ENCODE results near the gene AK8.
A peak's percentile ranks its signal among the peaks of the same experiment; 100 is the strongest.

The AK8 gene

GRCh38 chr9:132800038-132800648 is 77.9 kb downstream of the AK8 start:
- DNase-seq (ENCODE audit: insufficient read length, low spot score) = peak; percentile 61
- FAIRE-seq = no peak

GRCh38 chr9:132798817-132799790 is 79.0 kb downstream of the AK8 start:
- DNase-seq (ENCODE audit: insufficient read length, low spot score) = no peak
- FAIRE-seq = peak; percentile 64

GRCh38 chr9:132797861-132798659 is 80.0 kb downstream of the AK8 start:
- FAIRE-seq = no peak
- DNase-seq (ENCODE audit: insufficient read length, low spot score) = no peak

- FAIRE-seq (no peak), DNase-seq (ENCODE audit: insufficient read length, low spot score) (no peak)
These were observed 82.4 kb downstream of the AK8 start for GRCh38 chr9:132795511-132796303.

GRCh38 chr9:132794730-132795380 is 83.2 kb downstream of the AK8 start:
- no peak for FAIRE-seq
- no peak for DNase-seq (ENCODE audit: insufficient read length, low spot score)

- DNase-seq (ENCODE audit: insufficient read length, low spot score) (no peak), FAIRE-seq (no peak)
These were observed 84.2 kb downstream of the AK8 start for GRCh38 chr9:132793606-132794580.

GRCh38 chr9:132792547-132792946 is 85.5 kb downstream of the AK8 start:
- FAIRE-seq (no peak), DNase-seq (ENCODE audit: insufficient read length, low spot score) (no peak)

- DNase-seq (ENCODE audit: insufficient read length, low spot score) (no peak), FAIRE-seq (no peak)
These were observed 86.3 kb downstream of the AK8 start for GRCh38 chr9:132791699-132792240.

GRCh38 chr9:132789719-132790118 is 88.4 kb downstream of the AK8 start:
- no peak for DNase-seq (ENCODE audit: insufficient read length, low spot score)
- FAIRE-seq = no peak

GRCh38 chr9:132788378-132788777 is 89.7 kb downstream of the AK8 start:
- FAIRE-seq (no peak), DNase-seq (ENCODE audit: insufficient read length, low spot score) (no peak)

- FAIRE-seq = no peak
- no peak for DNase-seq (ENCODE audit: insufficient read length, low spot score)
These were observed 90.3 kb downstream of the AK8 start for GRCh38 chr9:132787748-132788159.

GRCh38 chr9:132784286-132784830 is 93.7 kb downstream of the AK8 start:
- no peak for DNase-seq (ENCODE audit: insufficient read length, low spot score)
- no peak for FAIRE-seq

- no peak for FAIRE-seq
- DNase-seq (ENCODE audit: insufficient read length, low spot score) = no peak
These were observed 95.1 kb downstream of the AK8 start for GRCh38 chr9:132783006-132783405.

- FAIRE-seq (no peak), DNase-seq (ENCODE audit: insufficient read length, low spot score) (no peak)
These were observed 96.0 kb downstream of the AK8 start for GRCh38 chr9:132782037-132782436.

GRCh38 chr9:132780230-132781007 is 97.7 kb downstream of the AK8 start:
- no peak for FAIRE-seq
- DNase-seq (ENCODE audit: insufficient read length, low spot score) = no peak

- DNase-seq (ENCODE audit: insufficient read length, low spot score) (no peak), FAIRE-seq (no peak)
These were observed 101.2 kb downstream of the AK8 start for GRCh38 chr9:132776891-132777290.

GRCh38 chr9:132776268-132776667 is 101.8 kb downstream of the AK8 start:
- FAIRE-seq = no peak
- DNase-seq (ENCODE audit: insufficient read length, low spot score) = no peak

Data from HTR-8/SVneo (cell line).